OCI-LY1 (cell line): ENCODE measurements around the gene CLEC16A.

ENCODE experiments used
- H2AFZ ChIP-seq: fragments of 200-600 bp; sonication (generic), shearing (Covaris generic); 2 replicates; pipeline ENCODE4 v1.6.0; 2014; ENCODE audit warnings: antibody characterized with exemption, mild to moderate bottlenecking, low read length
- H3F3A ChIP-seq: fragments of 200-600 bp; sonication (generic), shearing (Covaris generic); 2 replicates; pipeline ENCODE4 v1.6.0; 2014; ENCODE audit warnings: mild to moderate bottlenecking, antibody characterized with exemption, low read length, moderate library complexity; ENCODE audit not compliant: insufficient read depth
- H3K27ac ChIP-seq: fragments of 200-600 bp; sonication (generic); 2 replicates; pipeline ENCODE4 v1.5.1; 2014; ENCODE audit warnings: low read length, mixed run types, mild to moderate bottlenecking, low read depth; ENCODE audit not compliant: poor library complexity, severe bottlenecking
- H3K27me3 ChIP-seq: fragments of 200-600 bp; sonication (generic); 2 replicates; pipeline ENCODE4 v1.6.0; 2014; ENCODE audit warnings: antibody characterized with exemption, mild to moderate bottlenecking, low read length, moderate library complexity; ENCODE audit not compliant: insufficient read depth
- H3K36me3 ChIP-seq: fragments of 200-600 bp; sonication (generic); 2 replicates; pipeline ENCODE4 v1.6.1; 2014; ENCODE audit warnings: mild to moderate bottlenecking, antibody characterized with exemption, low read length, moderate library complexity, mixed read lengths; ENCODE audit not compliant: insufficient read depth
- H3K4me1 ChIP-seq: fragments of 200-600 bp; sonication (generic); 2 replicates; pipeline ENCODE4 v1.5.1; 2014; ENCODE audit warnings: mild to moderate bottlenecking, low read length, moderate library complexity; ENCODE audit not compliant: insufficient read depth, severe bottlenecking
- H3K4me2 ChIP-seq: fragments of 200-600 bp; sonication (generic), shearing (Covaris generic); 2 replicates; pipeline ENCODE4 v1.6.1; 2014; ENCODE audit warnings: low read length
- H3K4me3 ChIP-seq: fragments of 200-600 bp; sonication (generic); 2 replicates; pipeline ENCODE4 v1.5.1; 2014; ENCODE audit warnings: low read length, low read depth, mild to moderate bottlenecking, mixed read lengths; ENCODE audit not compliant: poor library complexity, severe bottlenecking
- H3K79me2 ChIP-seq: fragments of 200-600 bp; shearing (Covaris generic); 2 replicates; pipeline ENCODE4 v1.6.1; 2016; ENCODE audit warnings: mixed run types, low read length, mixed read lengths; ENCODE audit not compliant: insufficient read depth
- H3K9ac ChIP-seq: fragments of 200-600 bp; sonication (generic), shearing (Covaris generic); 2 replicates; pipeline ENCODE4 v1.6.1; 2014; ENCODE audit warnings: mild to moderate bottlenecking, low read length, mixed read lengths
- H3K9me2 ChIP-seq: fragments of 200-600 bp; sonication (generic), shearing (Covaris generic); 2 replicates; pipeline ENCODE4 v1.6.1; 2014; ENCODE audit warnings: low read depth, mild to moderate bottlenecking, low read length, mixed read lengths
- H3K9me3 ChIP-seq: fragments of 200-600 bp; shearing (Covaris generic); 2 replicates; pipeline ENCODE4 v1.6.1; 2014; ENCODE audit warnings: low read length, mixed read lengths
- H4K20me1 ChIP-seq: fragments of 200-600 bp; sonication (generic), shearing (Covaris generic); 2 replicates; pipeline ENCODE4 v1.6.0; 2016; ENCODE audit warnings: mild to moderate bottlenecking, low read length; ENCODE audit not compliant: insufficient read depth
- EZH2 ChIP-seq: fragments of 200-600 bp; sonication (generic), shearing (Covaris generic); IDR thresholded peaks from 2 replicates; pipeline ENCODE4 v1.8.0; 2017; ENCODE audit warnings: borderline replicate concordance, mixed run types, mild to moderate bottlenecking, antibody characterized with exemption, low read length, moderate library complexity, mixed read lengths
- TF ChIP-seq, protein P1 (sequence below): fragments of 200-600 bp; sonication (generic), shearing (Covaris generic); IDR thresholded peaks from 2 replicates; pipeline ENCODE4 v1.5.1; 2017; ENCODE audit warnings: mild to moderate bottlenecking, antibody characterized with exemption, low read length, moderate library complexity, mixed read lengths

Gene CLEC16A

DNA sequence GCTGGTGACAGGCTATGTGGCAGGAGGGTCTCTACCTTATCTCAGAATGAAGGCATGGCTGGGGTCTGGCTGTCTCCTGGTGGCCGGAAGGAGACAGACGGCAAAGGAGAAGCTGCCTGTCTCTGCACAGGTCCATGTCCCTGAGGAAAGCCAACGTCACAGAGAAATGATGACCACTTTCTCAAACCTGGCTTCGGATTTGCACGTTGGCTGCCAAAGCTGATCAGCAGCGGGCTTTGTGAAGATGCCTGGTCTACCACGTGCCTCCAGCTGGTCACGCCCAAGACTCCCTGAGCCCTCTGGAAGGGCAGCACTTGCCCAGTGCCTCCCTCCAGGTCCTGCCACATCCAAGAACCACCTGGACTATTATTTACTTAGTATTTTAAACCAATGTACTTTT, 10.5 kb upstream of the CLEC16A start:
- Histone ChIP-seq H3K4me3 (no peak overlapping the region), H4K20me1 (no peaks in the 10 kb centered on the region), H3K4me1 (peaks cover 4% of the 10 kb centered on the region)

DNA sequence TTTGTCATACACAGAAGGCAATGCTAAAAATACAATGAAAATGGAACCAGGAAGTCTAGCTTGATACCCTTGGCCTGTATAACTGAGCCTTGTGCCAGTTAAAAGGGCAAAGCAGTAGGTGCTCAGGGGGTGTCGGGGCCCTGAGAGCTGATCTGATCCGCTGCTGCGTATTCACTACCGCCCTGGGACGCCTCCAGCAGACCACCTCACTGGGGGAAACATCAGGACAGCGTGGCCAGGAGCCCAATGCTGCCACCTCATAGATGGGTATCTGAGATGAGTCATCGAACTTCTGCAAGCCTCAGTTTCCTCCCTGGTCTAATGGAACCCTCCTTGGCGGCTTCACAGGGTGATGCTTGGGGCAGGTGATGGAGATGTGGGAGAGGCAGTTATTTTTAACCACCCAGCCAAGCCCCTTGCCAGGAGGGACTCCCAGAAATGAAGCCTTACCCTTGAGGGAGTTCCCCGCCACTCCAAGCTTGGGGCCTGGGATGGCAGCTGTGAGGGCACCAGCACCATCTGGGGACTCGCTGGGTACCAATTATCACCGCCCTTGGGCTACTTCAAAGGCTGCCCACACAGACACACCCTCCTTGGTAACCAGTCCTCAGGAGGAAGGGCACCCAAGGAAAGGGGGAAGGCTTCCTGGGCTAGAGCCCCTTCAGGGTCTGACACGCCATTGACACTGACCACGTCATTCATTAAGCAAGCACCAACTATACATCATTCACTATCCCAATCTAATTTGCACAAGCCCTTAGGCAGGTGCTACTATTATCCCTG, 9.8 kb upstream of the CLEC16A start:
- H3K9ac ChIP-seq, result no peak overlapping the region
- no peaks in the 10 kb centered on the region; the same call in none of the 2 replicates for H3K27me3 ChIP-seq
- H3K4me3 ChIP-seq, result no peak overlapping the region
- no peaks in the 10 kb centered on the region for H4K20me1 ChIP-seq
- H3K9me2 ChIP-seq, result no peaks in the 10 kb centered on the region
- no peak for TF ChIP-seq EZH2
- TF ChIP-seq, protein P1, sequence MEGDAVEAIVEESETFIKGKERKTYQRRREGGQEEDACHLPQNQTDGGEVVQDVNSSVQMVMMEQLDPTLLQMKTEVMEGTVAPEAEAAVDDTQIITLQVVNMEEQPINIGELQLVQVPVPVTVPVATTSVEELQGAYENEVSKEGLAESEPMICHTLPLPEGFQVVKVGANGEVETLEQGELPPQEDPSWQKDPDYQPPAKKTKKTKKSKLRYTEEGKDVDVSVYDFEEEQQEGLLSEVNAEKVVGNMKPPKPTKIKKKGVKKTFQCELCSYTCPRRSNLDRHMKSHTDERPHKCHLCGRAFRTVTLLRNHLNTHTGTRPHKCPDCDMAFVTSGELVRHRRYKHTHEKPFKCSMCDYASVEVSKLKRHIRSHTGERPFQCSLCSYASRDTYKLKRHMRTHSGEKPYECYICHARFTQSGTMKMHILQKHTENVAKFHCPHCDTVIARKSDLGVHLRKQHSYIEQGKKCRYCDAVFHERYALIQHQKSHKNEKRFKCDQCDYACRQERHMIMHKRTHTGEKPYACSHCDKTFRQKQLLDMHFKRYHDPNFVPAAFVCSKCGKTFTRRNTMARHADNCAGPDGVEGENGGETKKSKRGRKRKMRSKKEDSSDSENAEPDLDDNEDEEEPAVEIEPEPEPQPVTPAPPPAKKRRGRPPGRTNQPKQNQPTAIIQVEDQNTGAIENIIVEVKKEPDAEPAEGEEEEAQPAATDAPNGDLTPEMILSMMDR, result no peak
- H3F3A ChIP-seq, result no peaks in the 10 kb centered on the region
- no peak overlapping the region for H2AFZ ChIP-seq
- H3K4me1 ChIP-seq, result peaks cover 8% of the 10 kb centered on the region
- H3K4me2 ChIP-seq, result no peak overlapping the region
- H3K36me3 ChIP-seq, result peaks cover 28% of the 10 kb centered on the region
- no peaks in the 10 kb centered on the region for H3K79me2 ChIP-seq
- no peak overlapping the region for H3K27ac ChIP-seq
- H3K9me3 ChIP-seq, result no peaks in the 10 kb centered on the region

More for the DNA sequence above, 10.5 kb upstream of the CLEC16A start:
- H3K27me3 ChIP-seq, result peaks cover 4% of the 10 kb centered on the region
- H3K79me2 ChIP-seq, result no peaks in the 10 kb centered on the region
- H2AFZ ChIP-seq, result no peak overlapping the region
- H3K9me3 ChIP-seq, result no peaks in the 10 kb centered on the region
- H3K4me2 ChIP-seq, result no peak overlapping the region
- no peak for TF ChIP-seq EZH2
- TF ChIP-seq, protein P1, result no peak
- no peaks in the 10 kb centered on the region for H3F3A ChIP-seq
- H3K9ac ChIP-seq, result no peak overlapping the region
- no peaks in the 10 kb centered on the region for H3K9me2 ChIP-seq
- H3K27ac ChIP-seq, result no peak overlapping the region
- H3K36me3 ChIP-seq, result peaks cover 24% of the 10 kb centered on the region

DNA sequence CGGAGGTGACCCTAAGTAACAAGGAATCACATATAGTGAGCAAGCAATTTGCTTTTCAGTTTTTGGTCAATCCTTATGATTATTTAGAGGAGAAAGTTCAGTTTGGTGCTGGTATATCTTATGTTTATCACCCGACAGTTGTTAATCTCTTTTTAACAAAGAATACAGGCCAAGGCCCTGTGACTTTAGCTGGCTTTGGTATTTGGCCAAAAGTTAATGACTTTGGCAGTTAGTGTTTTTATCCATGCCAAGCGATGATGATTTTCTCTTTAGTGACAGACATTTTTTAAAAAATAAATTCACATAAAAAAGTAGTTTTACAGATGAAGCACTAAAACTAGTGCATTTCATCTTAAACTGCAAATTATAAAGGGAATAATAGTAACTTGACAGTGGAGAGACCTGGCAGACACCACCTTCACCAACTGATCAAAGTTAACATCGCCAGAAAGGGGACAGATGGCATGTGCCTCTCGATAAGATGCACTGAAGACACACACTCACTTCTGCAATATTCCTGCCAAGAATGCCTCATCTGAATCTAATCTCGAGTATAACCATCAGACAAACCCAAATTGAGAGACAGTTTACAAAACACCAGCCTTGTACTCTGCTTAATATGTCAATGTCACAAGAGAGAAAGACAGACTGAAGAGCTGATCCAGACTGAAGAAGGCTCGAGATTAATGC, 9.0 kb upstream of the CLEC16A start:
- Histone ChIP-seq H3F3A (no peaks in the 10 kb centered on the region), H3K9me3 (no peaks in the 10 kb centered on the region), H4K20me1 (no peaks in the 10 kb centered on the region), H3K4me1 (peaks cover 16% of the 10 kb centered on the region), H2AFZ (no peak overlapping the region), H3K4me3 (no peak overlapping the region), H3K9me2 (no peaks in the 10 kb centered on the region), H3K4me2 (no peak overlapping the region), H3K36me3 (peaks cover 28% of the 10 kb centered on the region), H3K27ac (no peak overlapping the region), H3K9ac (no peak overlapping the region), H3K27me3 (no peaks in the 10 kb centered on the region; the same call in 1 of the 2 replicates), H3K79me2 (no peaks in the 10 kb centered on the region)
- TF ChIP-seq, protein P1, result no peak
- no peak for TF ChIP-seq EZH2
